ENCODE measurements around the gene TXNRD1.

TXNRD1 gene

GRCh38 chr12:104350211-104351056 is 134.9 kb downstream of the TXNRD1 start:
- DNase-seq (ENCODE audit: low read depth in 3 of 3): no peak

GRCh38 chr12:104351057-104351983 is 135.7 kb downstream of the TXNRD1 start:
- DNase-seq (ENCODE audit: low read depth in 3 of 3): no peak

GRCh38 chr12:104352106-104352713 is 136.6 kb downstream of the TXNRD1 start:
- no peak for DNase-seq (ENCODE audit: low read depth in 3 of 3)

GRCh38 chr12:104353012-104353981 is 137.7 kb downstream of the TXNRD1 start:
- DNase-seq (ENCODE audit: low read depth in 3 of 3): no peak

GRCh38 chr12:104354167-104354867 is 138.7 kb downstream of the TXNRD1 start:
- DNase-seq (ENCODE audit: low read depth in 3 of 3): no peak

GRCh38 chr12:104354868-104355570 is 139.4 kb downstream of the TXNRD1 start:
- DNase-seq (ENCODE audit: low read depth in 3 of 3): no peak

GRCh38 chr12:104355630-104356029 is 140.1 kb downstream of the TXNRD1 start:
- DNase-seq (ENCODE audit: low read depth in 3 of 3): no peak

GRCh38 chr12:104356231-104357115 is 140.9 kb downstream of the TXNRD1 start:
- DNase-seq (ENCODE audit: low read depth in 3 of 3): no peak

- no peak for DNase-seq (ENCODE audit: low read depth in 3 of 3)
Observed at GRCh38 chr12:104357421-104357952, 141.9 kb downstream of the TXNRD1 start.

- DNase-seq (ENCODE audit: low read depth in 3 of 3): peak; percentile 15 to 52 (median 49)
Observed at GRCh38 chr12:104358353-104359003, 142.9 kb downstream of the TXNRD1 start.

GRCh38 chr12:104359216-104359615 is 143.6 kb downstream of the TXNRD1 start:
- DNase-seq (ENCODE audit: low read depth in 3 of 3): no peak

GRCh38 chr12:104360157-104360556 is 144.6 kb downstream of the TXNRD1 start:
- DNase-seq (ENCODE audit: low read depth in 3 of 3): no peak

GRCh38 chr12:104360983-104361707 is 145.6 kb downstream of the TXNRD1 start:
- DNase-seq (ENCODE audit: low read depth in 3 of 3): no peak

- DNase-seq (ENCODE audit: low read depth in 3 of 3): no peak
Observed at GRCh38 chr12:104365921-104366410, 150.4 kb downstream of the TXNRD1 start.

- no peak for DNase-seq (ENCODE audit: low read depth in 3 of 3)
Observed at GRCh38 chr12:104369708-104370107, 154.1 kb downstream of the TXNRD1 start.

- DNase-seq (ENCODE audit: low read depth in 3 of 3): no peak
Observed at GRCh38 chr12:104371043-104371870, 155.7 kb downstream of the TXNRD1 start.
